Vagina (tissue), 2 donors: ENCODE results near the gene CCDC102B. TPM values are rescaled to one million over a fixed set of nuclear protein-coding genes. Genes with fewer than 3 reads are reported as not detected.

Experiments
- DNase-seq, 2 donors: peaks; one replicate each; pipeline ENCODE4 v3.0.0-alpha.2; 2017; ENCODE audit errors: extremely low spot score in 2 of 2
- H3K27ac ChIP-seq: fragments of 200-600 bp; sonication (generic); one replicate; pipeline ENCODE4 v1.5.1; 2019
- H3K27me3 ChIP-seq: fragments of 200-600 bp; sonication (generic); one replicate; pipeline ENCODE4 v1.5.1; 2019
- H3K36me3 ChIP-seq, 2 donors: fragments of 200-600 bp; sonication (generic); one replicate each; pipeline ENCODE4 v1.5.1; 2017 to 2019
- H3K4me1 ChIP-seq: fragments of 200-600 bp; sonication (generic); one replicate; pipeline ENCODE4 v1.5.1; 2019
- H3K4me3 ChIP-seq, 2 donors: fragments of 200-600 bp; sonication (generic); 1 replicate in 1 of 2; 2 replicates in 1 of 2; pipeline ENCODE4 v1.5.1; 2016 to 2019
- H3K9me3 ChIP-seq: fragments of 200-600 bp; sonication (generic); one replicate; pipeline ENCODE4 v1.5.1; 2019
- CTCF ChIP-seq, 3 experiments: fragments of 450-650 bp in 2 of 3; fragments of 200-600 bp in 1 of 3; sonication (generic) in 1 of 3; IDR thresholded peaks; one replicate each; pipeline ENCODE4 v1.5.1; 2017 to 2019; ENCODE audit warnings: antibody characterized with exemption in 3 of 3, mild to moderate bottlenecking in 2 of 3, moderate library complexity in 2 of 3
- POLR2A ChIP-seq, 2 donors: fragments of 450-650 bp; IDR thresholded peaks; one replicate each; pipeline ENCODE4 v1.6.1; 2017; ENCODE audit warnings: antibody characterized with exemption in 2 of 2, mild to moderate bottlenecking in 2 of 2, moderate library complexity in 2 of 2
- POLR2AphosphoS5 ChIP-seq, 2 donors: sonication (generic); formaldehyde crosslinking; IDR thresholded peaks; one replicate each; pipeline ENCODE4 v1.9.0; 2017; ENCODE audit warnings: antibody characterized with exemption in 2 of 2, mild to moderate bottlenecking in 2 of 2, low read depth in 1 of 2; ENCODE audit not compliant: insufficient read depth in 1 of 2
- intact Hi-C: fragments of 100-400 bp; cut with DNase I; formaldehyde crosslinking; loops from one replicate; pipeline ENCODE4 v1.15.1; 2023
- total RNA-seq: library from RNA; depleted of rRNA; stranded (reverse); fragments of >200 nt; gene quantifications from one replicate; pipeline ENCODE4 v1.2.3, GENCODE V29; 2016

Gene CCDC102B
- total RNA-seq, 1 donor from 2014 or later: 6.4 TPM

GRCh38 chr18:68972176-68972575 is 174.3 kb downstream of the CCDC102B start:
- H3K9me3 ChIP-seq: no peaks in the 10 kb centered on the region
- intact Hi-C loops: no loop called here
- H3K27ac ChIP-seq: no peak overlapping the region
- TF ChIP-seq POLR2A (IDR thresholded peaks at IDR 0.05) (no peak), CTCF (IDR thresholded peaks at IDR 0.05) (no peak), POLR2AphosphoS5 (IDR thresholded peaks at IDR 0.05; ENCODE audit: insufficient read depth in 1 of 2, low read depth in 1 of 2) (no peak)
- no peaks in the 10 kb centered on the region for H3K27me3 ChIP-seq
- no peak overlapping the region for H3K4me3 ChIP-seq
- no peaks in the 10 kb centered on the region for H3K4me1 ChIP-seq
- no peak for DNase-seq
- no peaks in the 10 kb centered on the region for H3K36me3 ChIP-seq

DNA sequence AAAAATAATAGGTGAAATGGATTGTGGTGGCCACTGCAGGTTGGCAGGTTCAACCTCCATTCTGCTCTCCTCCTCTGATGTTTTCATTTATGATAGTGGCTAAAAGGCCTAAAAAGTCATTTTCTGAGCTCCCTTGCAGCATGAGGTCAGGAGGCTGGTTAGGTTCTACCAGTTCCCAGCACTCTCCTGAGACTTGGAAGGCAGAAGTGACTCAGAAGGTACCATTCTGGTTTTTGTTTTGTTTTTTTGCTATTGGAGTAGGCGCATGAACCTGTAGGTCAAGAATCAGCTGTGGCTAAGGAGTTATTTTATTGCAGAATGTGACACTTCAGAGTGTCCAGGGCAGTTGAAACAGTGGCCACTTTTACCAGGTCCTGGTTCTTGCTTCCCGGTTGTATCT is 181.9 kb downstream of the CCDC102B start:
- no peaks in the 10 kb centered on the region for H3K36me3 ChIP-seq
- H3K27ac ChIP-seq: no peak overlapping the region
- intact Hi-C loops: no loop called here
- no peaks in the 10 kb centered on the region for H3K9me3 ChIP-seq
- H3K27me3 ChIP-seq: no peaks in the 10 kb centered on the region
- H3K4me1 ChIP-seq: no peaks in the 10 kb centered on the region
- TF ChIP-seq POLR2AphosphoS5 (IDR thresholded peaks at IDR 0.05; ENCODE audit: insufficient read depth in 1 of 2, low read depth in 1 of 2): no peak
- no peak for TF ChIP-seq POLR2A (IDR thresholded peaks at IDR 0.05)
- no peak for TF ChIP-seq CTCF (IDR thresholded peaks at IDR 0.05)
- no peak overlapping the region for H3K4me3 ChIP-seq
- no peak for DNase-seq

DNA sequence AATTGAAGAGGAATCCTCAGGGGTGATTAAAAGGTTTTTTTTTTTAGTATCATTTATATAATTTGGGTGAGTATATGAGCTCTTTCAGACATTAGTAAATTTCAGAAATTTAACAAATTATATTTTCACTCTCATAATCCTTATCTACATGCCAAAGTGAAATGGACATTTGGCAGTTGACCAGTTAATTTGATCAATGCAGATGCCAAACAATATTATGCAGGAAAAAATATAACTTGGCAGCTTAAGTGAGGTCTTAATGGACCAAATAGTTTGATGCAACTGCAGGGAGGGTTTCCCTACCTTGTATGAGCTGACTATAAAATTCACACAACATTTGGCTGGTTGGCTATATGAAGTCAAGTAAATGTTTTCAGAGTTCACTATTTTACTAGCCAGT is 185.2 kb downstream of the CCDC102B start:
- TF ChIP-seq CTCF (IDR thresholded peaks at IDR 0.05) (no peak), POLR2A (IDR thresholded peaks at IDR 0.05) (no peak), POLR2AphosphoS5 (IDR thresholded peaks at IDR 0.05; ENCODE audit: insufficient read depth in 1 of 2, low read depth in 1 of 2) (no peak)
- no peak for DNase-seq
- Histone ChIP-seq H3K27ac (no peak overlapping the region), H3K27me3 (no peaks in the 10 kb centered on the region), H3K36me3 (no peaks in the 10 kb centered on the region), H3K4me3 (no peak overlapping the region), H3K9me3 (no peaks in the 10 kb centered on the region), H3K4me1 (no peaks in the 10 kb centered on the region)
- intact Hi-C loops: no loop called here

DNA sequence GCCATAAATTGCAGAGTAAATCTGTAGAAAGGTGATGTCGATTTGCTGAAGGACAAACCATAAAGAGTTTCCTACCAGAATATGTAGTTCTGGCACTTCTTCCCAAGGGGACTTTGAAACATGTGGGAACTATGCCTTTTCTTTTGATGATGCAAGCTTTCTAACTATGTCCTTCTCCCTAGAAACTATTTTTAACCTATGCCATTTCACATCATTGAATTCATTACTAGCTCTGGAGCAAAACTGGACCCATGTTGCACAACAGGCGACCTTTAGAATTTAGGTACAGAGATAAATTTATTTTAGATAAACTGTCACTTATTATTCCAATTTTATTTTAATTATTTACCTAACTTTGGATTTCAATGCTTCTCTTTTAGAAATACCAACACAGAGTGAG is 186.5 kb downstream of the CCDC102B start:
- no peaks in the 10 kb centered on the region for H3K27me3 ChIP-seq
- intact Hi-C loops: no loop called here
- no peak for TF ChIP-seq POLR2AphosphoS5 (IDR thresholded peaks at IDR 0.05; ENCODE audit: insufficient read depth in 1 of 2, low read depth in 1 of 2)
- no peak for TF ChIP-seq CTCF (IDR thresholded peaks at IDR 0.05)
- no peak for TF ChIP-seq POLR2A (IDR thresholded peaks at IDR 0.05)
- no peak overlapping the region for H3K27ac ChIP-seq
- H3K36me3 ChIP-seq: no peaks in the 10 kb centered on the region
- no peaks in the 10 kb centered on the region for H3K4me1 ChIP-seq
- H3K4me3 ChIP-seq: no peak overlapping the region
- DNase-seq: no peak
- H3K9me3 ChIP-seq: no peaks in the 10 kb centered on the region

- intact Hi-C loops: no loop called here
- Histone ChIP-seq H3K27me3 (no peaks in the 10 kb centered on the region), H3K36me3 (no peaks in the 10 kb centered on the region), H3K4me3 (no peak overlapping the region), H3K27ac (no peak overlapping the region), H3K4me1 (no peaks in the 10 kb centered on the region), H3K9me3 (no peaks in the 10 kb centered on the region)
- no peak for TF ChIP-seq POLR2AphosphoS5 (IDR thresholded peaks at IDR 0.05; ENCODE audit: insufficient read depth in 1 of 2, low read depth in 1 of 2)
- TF ChIP-seq CTCF (IDR thresholded peaks at IDR 0.05): no peak
- TF ChIP-seq POLR2A (IDR thresholded peaks at IDR 0.05): no peak
- no peak for DNase-seq
Measured at GRCh38 chr18:68985172-68985820, 187.4 kb downstream of the CCDC102B start.
